CD4-positive, alpha-beta T cell treated with Interleukin-17A for 4 hours (primary cell): ENCODE results near the gene PFDN2.
A peak's percentile ranks its signal among the peaks of the same experiment; 100 is the strongest.
"Not testable (repeated sequence)": the region's sequence is repeated elsewhere in the genome, so short reads cannot be mapped to it uniquely, and the experiment has no call there.

ENCODE experiments used
- DNase-seq: peaks from one replicate; pipeline ENCODE4 v3.0.0-alpha.2; 2020; ENCODE audit warnings: mixed read lengths

The PFDN2 gene

GRCh38 chr1:161079436-161080110, 38.3 kb downstream of the PFDN2 start:
- no peak for DNase-seq

- DNase-seq = no peak
Observed at GRCh38 chr1:161077426-161077825, 40.4 kb downstream of the PFDN2 start.

- no peak for DNase-seq
Observed at GRCh38 chr1:161076410-161076809, 41.4 kb downstream of the PFDN2 start.

- DNase-seq = no peak
Observed at GRCh38 chr1:161074676-161075368, 43.0 kb downstream of the PFDN2 start.

- no peak for DNase-seq
Observed at GRCh38 chr1:161073474-161074121, 44.2 kb downstream of the PFDN2 start.

GRCh38 chr1:161072751-161073449, 44.9 kb downstream of the PFDN2 start:
- no peak for DNase-seq

- peak; percentile 68 for DNase-seq
Observed at GRCh38 chr1:161071886-161072371, 45.9 kb downstream of the PFDN2 start.

- DNase-seq = peak; percentile 21
Observed at GRCh38 chr1:161070761-161071160, 47.1 kb downstream of the PFDN2 start.

- DNase-seq = peak; percentile 89
Observed at GRCh38 chr1:161069731-161070270, 48.0 kb downstream of the PFDN2 start, which contains the start of gene ARHGAP30. ARHGAP30 (minus strand) TSS chr1:161069891; CDS start chr1:161069624, 267 bp downstream.

- DNase-seq = peak; percentile 40
Observed at GRCh38 chr1:161069241-161069640, 48.6 kb downstream of the PFDN2 start.

- DNase-seq = peak; percentile 88
Observed at GRCh38 chr1:161068306-161069234, 49.3 kb downstream of the PFDN2 start.

- peak; percentile 33 for DNase-seq
Observed at GRCh38 chr1:161066694-161067093, 51.1 kb downstream of the PFDN2 start.

GRCh38 chr1:161065681-161066080, 52.2 kb downstream of the PFDN2 start:
- not testable (repeated sequence) for DNase-seq

- not testable (repeated sequence) for DNase-seq
Observed at GRCh38 chr1:161063936-161064335, 53.9 kb downstream of the PFDN2 start.

- no peak for DNase-seq
Observed at GRCh38 chr1:161061419-161061818, 56.4 kb downstream of the PFDN2 start.

GRCh38 chr1:161059293-161059692, 58.5 kb downstream of the PFDN2 start:
- no peak for DNase-seq

- DNase-seq = peak; percentile 27
Observed at GRCh38 chr1:161054805-161055204, 63.0 kb downstream of the PFDN2 start.

- DNase-seq = no peak
Observed at GRCh38 chr1:161054232-161054631, 63.6 kb downstream of the PFDN2 start.

- DNase-seq = no peak
Observed at GRCh38 chr1:161052899-161053298, 64.9 kb downstream of the PFDN2 start.

GRCh38 chr1:161051219-161051618, 66.6 kb downstream of the PFDN2 start:
- DNase-seq = no peak
